GM18858 (cell line): ENCODE results near the gene GRIP2.

Source experiments
- ATAC-seq: cut with Tn5 transposase; IDR thresholded peaks from one replicate; pipeline ENCODE4 v1.9.1; 2021; ENCODE audit not compliant: unreplicated experiment

GRIP2 gene

GRCh38 chr3:14472471-14473351 lies 67.4 kb downstream of the GRIP2 start:
- no peak for ATAC-seq

DNA sequence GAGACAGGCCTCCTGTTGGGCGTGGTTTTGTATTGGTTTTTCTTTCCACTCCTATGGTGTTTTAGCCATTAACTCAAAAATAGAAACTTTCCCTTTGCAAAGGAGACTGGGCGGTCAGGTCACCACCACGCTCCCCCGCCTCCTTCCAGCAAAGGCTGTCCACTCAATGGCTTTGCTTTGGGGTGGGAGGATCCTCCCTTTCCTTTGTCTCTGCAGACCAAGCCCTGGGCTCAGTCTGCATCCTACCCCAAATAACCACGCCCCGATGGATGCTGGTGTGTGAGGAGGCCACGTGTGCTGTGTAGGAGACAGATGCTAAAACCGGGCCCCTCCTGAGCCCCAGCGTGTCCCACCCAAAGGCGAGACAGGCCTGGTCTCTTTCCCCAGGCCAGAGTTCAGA lies 68.5 kb downstream of the GRIP2 start:
- ATAC-seq: no peak

- ATAC-seq: no peak
Observed at GRCh38 chr3:14471016-14471415, 69.1 kb downstream of the GRIP2 start.

DNA sequence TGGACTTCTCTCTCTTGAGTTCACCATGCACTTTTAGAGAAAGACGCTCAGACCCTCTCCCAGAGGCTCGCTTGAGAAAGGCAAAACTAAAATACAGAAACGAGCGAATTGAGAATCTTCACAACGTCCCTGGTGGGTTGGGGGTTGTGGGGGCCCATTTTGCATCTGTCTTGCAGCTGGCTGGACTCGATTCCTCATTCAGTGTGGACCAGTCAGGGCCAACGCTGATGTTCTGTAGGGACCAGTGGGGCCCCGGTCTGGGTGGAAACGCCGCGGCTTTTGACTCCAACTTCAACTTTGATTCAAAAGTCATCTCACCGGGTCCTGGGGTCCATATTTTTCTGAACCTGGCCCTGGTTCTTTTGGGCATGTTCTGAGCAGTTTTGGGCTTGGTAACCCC lies 69.7 kb downstream of the GRIP2 start:
- ATAC-seq: no peak

DNA sequence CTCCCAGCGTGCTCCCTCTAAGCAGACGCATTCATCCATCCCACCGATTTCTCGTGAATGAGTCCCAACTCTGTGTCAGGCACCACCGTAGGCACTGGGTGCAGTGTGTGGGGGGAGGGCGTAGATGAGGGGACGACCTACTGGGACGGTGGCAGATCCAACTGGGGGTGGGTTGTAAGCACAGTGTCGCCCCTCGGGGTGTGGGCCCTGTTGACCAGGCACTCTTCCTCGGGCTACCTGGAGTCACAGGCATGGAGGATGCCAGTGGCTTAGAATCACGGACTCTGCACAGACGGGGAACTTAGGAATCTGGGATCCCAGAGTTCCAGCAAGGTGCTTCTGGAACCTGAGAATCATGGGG lies 71.5 kb downstream of the GRIP2 start:
- no peak for ATAC-seq

GRCh38 chr3:14467814-14468620 lies 72.1 kb downstream of the GRIP2 start:
- ATAC-seq: no peak

GRCh38 chr3:14466179-14466903 lies 73.8 kb downstream of the GRIP2 start:
- no peak for ATAC-seq

GRCh38 chr3:14465425-14465824 lies 74.7 kb downstream of the GRIP2 start:
- no peak for ATAC-seq

DNA sequence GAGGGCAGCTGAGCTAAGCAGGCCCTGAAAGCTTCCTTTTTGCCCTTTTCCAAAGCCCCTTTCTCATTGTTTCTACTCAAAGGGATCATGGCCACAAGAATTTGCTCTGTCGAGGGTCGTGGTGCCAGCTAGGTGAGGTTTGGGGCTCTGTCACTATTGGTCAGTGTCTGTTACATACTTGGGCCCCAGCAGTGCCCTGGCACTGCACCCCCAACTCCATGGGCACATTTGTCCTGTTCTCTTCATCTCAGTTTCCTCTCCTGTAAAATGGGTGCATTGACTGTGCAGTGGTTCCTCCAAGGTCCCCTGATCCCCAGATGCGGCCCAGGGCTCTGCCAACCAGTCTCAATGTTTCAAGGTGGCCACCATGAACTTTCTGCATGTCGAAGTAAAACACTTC lies 75.6 kb downstream of the GRIP2 start:
- ATAC-seq: no peak

DNA sequence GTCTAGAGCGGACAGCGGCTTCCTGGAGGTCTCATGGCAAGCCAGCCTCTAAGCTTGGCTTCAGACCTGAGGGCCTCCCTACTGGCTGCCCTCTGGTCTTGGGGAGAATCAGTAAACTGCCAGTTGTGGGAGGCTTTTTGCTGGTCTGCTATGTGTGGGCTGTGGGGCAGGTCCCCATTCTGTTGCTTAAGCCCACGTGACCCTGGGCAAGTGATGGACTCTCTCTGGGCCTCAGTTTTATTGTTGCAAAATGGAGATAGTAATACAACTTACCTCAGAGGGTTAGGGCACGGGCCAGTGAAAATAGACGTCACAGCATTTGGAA lies 76.0 kb downstream of the GRIP2 start:
- no peak for ATAC-seq

DNA sequence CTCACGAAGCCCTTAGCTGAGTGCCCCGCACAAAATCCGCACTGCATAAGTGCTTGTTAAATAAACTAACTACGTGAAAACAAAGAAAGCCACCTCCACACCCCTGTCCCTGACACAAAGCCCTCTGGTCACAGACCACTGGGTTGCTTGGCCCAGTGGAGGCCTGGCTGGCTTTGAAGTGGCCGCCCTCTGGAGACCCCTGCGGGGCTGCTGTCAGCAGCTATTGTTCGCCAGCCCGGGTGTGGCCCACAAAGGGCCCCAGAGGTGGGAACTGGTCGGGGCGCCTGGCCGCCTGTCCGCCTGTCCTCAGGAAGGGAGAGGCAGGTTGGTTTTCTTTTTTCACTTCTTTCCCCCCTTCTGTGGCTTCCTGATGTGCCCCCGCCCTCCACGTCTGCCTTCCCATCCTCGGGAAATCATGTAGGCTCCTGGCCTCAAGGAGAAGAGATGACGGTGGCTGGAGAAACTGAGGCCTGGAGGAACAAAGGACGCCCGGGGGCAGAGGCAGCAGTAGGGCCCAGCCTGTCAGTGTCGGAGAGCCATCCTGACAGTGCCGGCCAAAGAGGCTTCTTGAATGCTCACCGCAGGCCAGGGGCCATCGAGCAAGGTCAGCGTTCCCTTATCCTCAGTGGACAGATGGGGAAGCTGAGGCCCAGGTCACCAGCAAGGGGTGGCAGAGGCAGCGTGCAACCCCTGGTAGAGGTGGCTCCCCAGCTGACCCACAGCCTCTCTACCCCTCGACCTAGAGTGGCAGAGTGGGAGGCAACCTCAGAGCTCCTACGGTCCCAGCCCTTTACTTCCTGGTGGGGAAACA lies 76.6 kb downstream of the GRIP2 start:
- ATAC-seq: no peak

DNA sequence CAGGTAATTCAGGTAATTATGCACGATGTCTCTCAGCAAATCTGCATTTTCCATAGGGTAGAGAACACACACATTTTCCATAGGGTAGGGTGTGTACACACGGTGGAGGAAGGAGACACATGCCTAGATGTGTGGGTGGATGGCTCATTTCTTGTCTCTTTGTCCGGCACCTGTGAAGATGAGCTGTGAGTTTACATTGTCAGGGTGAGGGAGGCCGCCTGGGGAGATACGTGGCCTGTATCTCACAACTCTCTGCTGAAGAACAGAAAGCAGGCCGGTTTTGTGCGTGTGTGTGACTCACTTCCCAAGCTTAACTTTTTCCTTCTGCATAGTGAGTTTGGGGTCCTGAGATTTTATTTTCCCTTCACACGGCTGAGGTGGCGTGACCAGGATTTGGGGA lies 77.4 kb downstream of the GRIP2 start:
- ATAC-seq: no peak

- no peak for ATAC-seq
Observed at GRCh38 chr3:14461748-14462324, 78.3 kb downstream of the GRIP2 start.

DNA sequence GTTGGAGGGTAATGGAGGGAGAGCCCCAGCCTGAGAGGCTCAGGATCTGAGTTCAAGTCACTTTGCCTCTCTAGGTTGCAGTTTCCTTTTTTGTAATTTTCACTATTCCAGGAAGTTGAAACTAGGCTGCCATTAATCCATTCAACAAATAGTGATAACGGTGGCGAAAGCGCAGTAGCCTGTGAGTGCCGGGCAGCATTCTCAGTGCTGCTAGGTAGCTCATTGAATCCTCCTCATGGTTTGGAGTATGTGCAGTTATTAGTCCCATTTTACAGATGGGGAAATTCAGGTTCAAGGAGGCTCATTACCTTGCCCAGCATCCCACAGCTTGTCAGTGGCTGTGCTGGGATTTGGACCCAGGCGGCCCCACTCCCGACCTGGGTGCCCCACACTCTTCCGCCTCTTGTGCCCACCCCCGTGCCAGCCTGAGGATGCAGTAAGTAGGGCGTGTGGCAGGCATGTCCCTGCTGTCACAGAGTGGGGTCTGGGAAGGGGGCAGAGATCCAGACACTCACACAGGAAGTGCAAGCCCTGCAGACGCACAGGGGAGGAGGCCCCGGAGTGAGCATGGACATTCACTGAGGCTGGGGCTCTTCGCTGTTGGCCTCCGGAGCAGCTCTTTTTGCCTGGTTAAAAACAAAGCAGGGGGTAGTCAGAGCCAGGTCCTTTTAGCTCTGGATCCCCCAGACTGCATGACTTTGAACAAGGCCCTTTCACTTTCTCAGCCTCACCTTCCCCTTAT lies 79.0 kb downstream of the GRIP2 start:
- ATAC-seq: no peak

- no peak for ATAC-seq
Observed at GRCh38 chr3:14460342-14461005, 79.7 kb downstream of the GRIP2 start.

DNA sequence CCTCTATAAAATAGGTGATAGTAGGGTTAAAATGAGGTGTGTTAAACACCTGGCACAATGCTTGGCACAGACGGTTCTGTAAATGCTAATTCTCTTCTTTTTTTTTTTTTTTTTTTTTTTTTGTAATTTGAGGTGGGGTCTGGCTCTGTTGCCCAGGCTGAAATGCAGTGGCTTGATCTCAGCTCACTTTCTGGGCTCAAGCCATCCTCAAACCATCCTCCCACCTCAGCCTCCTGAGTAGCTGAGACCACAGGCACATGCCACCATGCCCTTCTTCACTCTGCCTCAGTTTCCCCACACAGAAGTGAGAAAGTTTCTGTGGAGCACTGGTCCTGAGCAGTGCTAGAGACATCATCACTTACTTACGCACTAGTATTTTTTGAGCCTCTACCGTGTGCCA lies 80.4 kb downstream of the GRIP2 start:
- ATAC-seq: no peak

GRCh38 chr3:14459384-14459783 lies 80.8 kb downstream of the GRIP2 start:
- ATAC-seq: no peak

DNA sequence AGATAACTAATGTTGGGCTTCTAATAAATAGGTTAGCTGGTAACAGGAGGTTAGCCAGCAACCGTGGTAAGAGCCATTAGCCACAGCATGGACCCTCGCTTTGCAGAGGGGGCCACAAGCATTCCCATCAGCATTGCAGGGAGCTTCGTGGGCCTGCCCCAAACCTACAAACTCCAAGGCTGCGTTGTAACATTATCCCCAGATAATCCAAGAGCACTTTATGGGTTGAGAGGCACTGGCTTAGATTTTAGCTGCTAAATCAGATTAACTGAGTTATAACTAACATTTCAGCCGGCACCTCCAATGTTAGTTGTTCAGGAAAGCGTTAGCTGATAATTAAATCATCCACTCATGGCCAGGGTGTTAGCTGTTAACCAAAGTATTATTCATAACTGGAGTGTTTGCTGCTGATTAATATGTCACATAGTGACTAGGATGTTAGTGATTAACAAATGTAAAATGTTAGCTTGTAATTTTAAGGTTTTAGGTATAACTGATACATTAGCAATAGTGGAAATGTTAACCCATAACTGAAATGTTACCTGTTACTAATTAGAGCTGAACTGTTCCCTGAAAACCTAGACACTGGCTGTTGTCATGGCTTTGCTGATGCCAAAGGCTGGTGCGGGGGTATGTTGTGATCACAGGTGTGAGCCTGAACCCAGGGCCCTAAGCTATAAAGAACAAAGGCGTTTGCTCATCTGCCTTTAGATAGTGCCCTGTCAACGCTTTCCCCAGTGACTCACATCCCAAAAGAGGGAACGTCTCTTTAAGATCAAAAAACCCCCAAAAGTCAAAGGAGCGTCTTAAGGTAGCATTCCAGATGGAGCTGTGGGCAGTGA lies 81.5 kb downstream of the GRIP2 start:
- no peak for ATAC-seq
